Measurements from ENCODE around the gene LMCD1. TPM values are rescaled to one million over a fixed set of nuclear protein-coding genes. Genes with fewer than 3 reads are reported as not detected.

The LMCD1 gene
- total and polyA plus RNA-seq, 2 donors (not counting 1 experiment from before 2014, with no cell fraction given) = 1.4 to 4.9 TPM

DNA sequence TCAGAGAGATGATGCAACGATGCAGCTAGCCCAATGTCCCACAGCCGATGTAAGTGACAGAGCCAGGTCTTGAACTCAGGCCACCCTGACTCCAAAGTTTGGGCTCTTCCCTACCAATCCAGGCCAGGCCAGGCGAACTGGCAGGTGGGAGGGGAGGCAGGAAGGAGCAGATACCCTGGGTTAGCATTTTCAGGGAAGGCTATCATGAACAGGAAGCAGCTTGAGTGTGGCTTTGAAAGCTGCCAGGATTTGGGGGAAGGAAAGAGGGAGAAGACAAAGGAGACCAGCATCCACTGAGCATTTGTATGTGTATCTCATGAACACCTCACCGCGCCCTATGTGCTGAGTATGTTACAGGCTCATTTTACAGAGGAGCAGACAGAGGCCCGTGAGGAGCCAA is 38.8 kb downstream of the LMCD1 start:
- Histone ChIP-seq H3K79me2 (ENCODE audit: control insufficient read depth, insufficient read depth, low read length) (no peaks in the 10 kb centered on the region), H3K4me3 (ENCODE audit: control extremely low read depth in 1 of 5, extremely low read depth in 1 of 5, insufficient read depth in 1 of 5, low read depth in 2 of 5, low read length in 4 of 5) (no peak overlapping the region), H3K4me1 (ENCODE audit: control insufficient read depth in 2 of 2, insufficient read depth in 2 of 2, low read length in 2 of 2) (no peaks in the 10 kb centered on the region), H3K27me3 (replicated peaks in 1 of 4; ENCODE audit: control extremely low read depth in 1 of 4, control insufficient read depth in 3 of 4, insufficient read depth in 4 of 4, low read length in 3 of 4) (no peaks in the 10 kb centered on the region), H2AFZ (ENCODE audit: insufficient read depth, low read depth, low read length, poor library complexity, severe bottlenecking) (no peak overlapping the region), H3K9ac (ENCODE audit: low read length) (no peak overlapping the region), H3K27ac (ENCODE audit: low read length in 2 of 2) (no peak overlapping the region), H3K4me2 (replicated peaks; ENCODE audit: low read depth, low read length, poor library complexity, severe bottlenecking) (no peak overlapping the region), H3K9me3 (ENCODE audit: control extremely low read depth in 1 of 3, control insufficient read depth in 2 of 3, insufficient read depth in 1 of 3, low read length in 2 of 3) (peaks cover 0 to 2% (median 0%) of the 10 kb centered on the region in 3 donors), H3K36me3 (replicated peaks in 1 of 2; ENCODE audit: control extremely low read depth in 1 of 2, control insufficient read depth in 1 of 2, extremely low read depth in 1 of 2, insufficient read depth in 2 of 2, low read length in 1 of 2) (no peaks in the 10 kb centered on the region), H4K20me1 (ENCODE audit: control insufficient read depth, insufficient read depth, low read length, poor library complexity, severe bottlenecking) (no peaks in the 10 kb centered on the region)
- H3K4me1 Mint-ChIP-seq = no peaks in the 10 kb centered on the region
- H3K4me3 Mint-ChIP-seq = no peak overlapping the region
- POLR2A ChIA-PET = no interaction called here
- CTCF ChIA-PET = no interaction called here
- DNase-seq (no peak), ATAC-seq (ENCODE audit: low read depth) (no peak)
- TF ChIP-seq EZH2 (IDR thresholded peaks at IDR 0.05; ENCODE audit: borderline replicate concordance, insufficient read depth, low read depth, low read length, poor library complexity, severe bottlenecking) = no peak
- TF ChIP-seq, protein P1, sequence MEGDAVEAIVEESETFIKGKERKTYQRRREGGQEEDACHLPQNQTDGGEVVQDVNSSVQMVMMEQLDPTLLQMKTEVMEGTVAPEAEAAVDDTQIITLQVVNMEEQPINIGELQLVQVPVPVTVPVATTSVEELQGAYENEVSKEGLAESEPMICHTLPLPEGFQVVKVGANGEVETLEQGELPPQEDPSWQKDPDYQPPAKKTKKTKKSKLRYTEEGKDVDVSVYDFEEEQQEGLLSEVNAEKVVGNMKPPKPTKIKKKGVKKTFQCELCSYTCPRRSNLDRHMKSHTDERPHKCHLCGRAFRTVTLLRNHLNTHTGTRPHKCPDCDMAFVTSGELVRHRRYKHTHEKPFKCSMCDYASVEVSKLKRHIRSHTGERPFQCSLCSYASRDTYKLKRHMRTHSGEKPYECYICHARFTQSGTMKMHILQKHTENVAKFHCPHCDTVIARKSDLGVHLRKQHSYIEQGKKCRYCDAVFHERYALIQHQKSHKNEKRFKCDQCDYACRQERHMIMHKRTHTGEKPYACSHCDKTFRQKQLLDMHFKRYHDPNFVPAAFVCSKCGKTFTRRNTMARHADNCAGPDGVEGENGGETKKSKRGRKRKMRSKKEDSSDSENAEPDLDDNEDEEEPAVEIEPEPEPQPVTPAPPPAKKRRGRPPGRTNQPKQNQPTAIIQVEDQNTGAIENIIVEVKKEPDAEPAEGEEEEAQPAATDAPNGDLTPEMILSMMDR (IDR thresholded peaks at IDR 0.05) = no peak
- H3K27ac Mint-ChIP-seq = no peak overlapping the region
- WGBS (ENCODE audit: insufficient coverage) = 100% methylated on average over 1 of the region's 6 CpGs
- H3K27me3 Mint-ChIP-seq = no peaks in the 10 kb centered on the region
- intact Hi-C loops (cut with micrococcal nuclease) = no loop called here
- no peaks in the 10 kb centered on the region for H3K9me3 Mint-ChIP-seq (ENCODE audit: insufficient read depth)

DNA sequence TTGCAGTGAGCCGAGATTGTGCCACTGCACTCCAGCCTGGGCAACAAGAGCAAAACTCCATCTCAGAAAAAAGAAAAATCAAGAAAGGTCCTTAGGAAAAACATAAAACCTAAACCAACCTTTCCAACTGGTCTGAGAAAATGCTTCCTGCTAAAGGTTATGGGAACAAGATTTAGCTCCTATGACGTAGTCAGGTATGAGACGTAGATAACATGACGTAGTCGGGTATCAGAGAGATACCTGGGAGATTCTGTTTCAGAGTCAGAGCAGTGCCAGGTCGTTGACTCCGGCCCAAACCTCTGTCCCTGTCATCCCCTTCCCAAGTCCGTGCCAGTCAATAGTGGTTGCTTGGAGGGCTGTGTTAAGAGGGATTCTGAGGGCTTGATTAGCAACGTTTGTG is 39.9 kb downstream of the LMCD1 start:
- H3K4me3 Mint-ChIP-seq = no peak overlapping the region
- Histone ChIP-seq H4K20me1 (ENCODE audit: control insufficient read depth, insufficient read depth, low read length, poor library complexity, severe bottlenecking) (no peaks in the 10 kb centered on the region), H3K9ac (ENCODE audit: low read length) (no peak overlapping the region), H3K79me2 (ENCODE audit: control insufficient read depth, insufficient read depth, low read length) (no peaks in the 10 kb centered on the region), H3K27ac (ENCODE audit: low read length in 2 of 2) (no peak overlapping the region), H3K36me3 (replicated peaks in 1 of 2; ENCODE audit: control extremely low read depth in 1 of 2, control insufficient read depth in 1 of 2, extremely low read depth in 1 of 2, insufficient read depth in 2 of 2, low read length in 1 of 2) (no peaks in the 10 kb centered on the region), H3K4me2 (replicated peaks; ENCODE audit: low read depth, low read length, poor library complexity, severe bottlenecking) (no peak overlapping the region), H2AFZ (ENCODE audit: insufficient read depth, low read depth, low read length, poor library complexity, severe bottlenecking) (no peak overlapping the region), H3K27me3 (replicated peaks in 1 of 4; ENCODE audit: control extremely low read depth in 1 of 4, control insufficient read depth in 3 of 4, insufficient read depth in 4 of 4, low read length in 3 of 4) (no peaks in the 10 kb centered on the region), H3K4me3 (ENCODE audit: control extremely low read depth in 1 of 5, extremely low read depth in 1 of 5, insufficient read depth in 1 of 5, low read depth in 2 of 5, low read length in 4 of 5) (no peak overlapping the region), H3K4me1 (ENCODE audit: control insufficient read depth in 2 of 2, insufficient read depth in 2 of 2, low read length in 2 of 2) (no peaks in the 10 kb centered on the region), H3K9me3 (ENCODE audit: control extremely low read depth in 1 of 3, control insufficient read depth in 2 of 3, insufficient read depth in 1 of 3, low read length in 2 of 3) (peaks cover 0 to 2% (median 0%) of the 10 kb centered on the region in 3 donors)
- ChIA-PET CTCF (no interaction called here), POLR2A (no interaction called here)
- ATAC-seq (ENCODE audit: low read depth) = no peak
- H3K9me3 Mint-ChIP-seq (ENCODE audit: insufficient read depth) = no peaks in the 10 kb centered on the region
- H3K27me3 Mint-ChIP-seq = no peaks in the 10 kb centered on the region
- no peak for DNase-seq
- 97% methylated on average over 6 of the region's 9 CpGs for WGBS (ENCODE audit: insufficient coverage)
- H3K27ac Mint-ChIP-seq = no peak overlapping the region
- intact Hi-C loops (cut with micrococcal nuclease) = no loop called here
- no peak for TF ChIP-seq EZH2 (IDR thresholded peaks at IDR 0.05; ENCODE audit: borderline replicate concordance, insufficient read depth, low read depth, low read length, poor library complexity, severe bottlenecking)
- no peaks in the 10 kb centered on the region for H3K4me1 Mint-ChIP-seq
